Adipocyte (in vitro differentiated cells): ENCODE results near the gene SOS1.

Source experiments
- DNase-seq: peaks from one replicate; pipeline ENCODE4 v3.0.0-alpha.2; 2015; ENCODE audit warnings: low read depth
- H3K27me3 ChIP-seq: replicated peaks from 2 replicates; pipeline ENCODE4 v1.7.0; 2013; ENCODE audit warnings: mild to moderate bottlenecking, low read length, moderate library complexity; ENCODE audit not compliant: control insufficient read depth, insufficient read depth
- H3K36me3 ChIP-seq: 2 replicates; pipeline ENCODE4 v1.7.0; 2013; ENCODE audit warnings: low read length, mild to moderate bottlenecking, moderate library complexity; ENCODE audit not compliant: control insufficient read depth, insufficient read depth, severe bottlenecking
- H3K4me1 ChIP-seq: 2 replicates; pipeline ENCODE4 v1.7.0; 2013; ENCODE audit warnings: mild to moderate bottlenecking, low read length, moderate library complexity; ENCODE audit not compliant: control insufficient read depth, insufficient read depth
- H3K4me3 ChIP-seq: 2 replicates; pipeline ENCODE4 v1.7.0; 2013; ENCODE audit warnings: mild to moderate bottlenecking, low read length, moderate library complexity
- H3K9ac ChIP-seq: 2 replicates; pipeline ENCODE4 v1.7.0; 2013; ENCODE audit warnings: mild to moderate bottlenecking, low read length, moderate library complexity
- H3K9me3 ChIP-seq: 2 replicates; pipeline ENCODE4 v1.7.0; 2013; ENCODE audit warnings: mild to moderate bottlenecking, low read length, moderate library complexity; ENCODE audit not compliant: control insufficient read depth

SOS1 gene

DNA sequence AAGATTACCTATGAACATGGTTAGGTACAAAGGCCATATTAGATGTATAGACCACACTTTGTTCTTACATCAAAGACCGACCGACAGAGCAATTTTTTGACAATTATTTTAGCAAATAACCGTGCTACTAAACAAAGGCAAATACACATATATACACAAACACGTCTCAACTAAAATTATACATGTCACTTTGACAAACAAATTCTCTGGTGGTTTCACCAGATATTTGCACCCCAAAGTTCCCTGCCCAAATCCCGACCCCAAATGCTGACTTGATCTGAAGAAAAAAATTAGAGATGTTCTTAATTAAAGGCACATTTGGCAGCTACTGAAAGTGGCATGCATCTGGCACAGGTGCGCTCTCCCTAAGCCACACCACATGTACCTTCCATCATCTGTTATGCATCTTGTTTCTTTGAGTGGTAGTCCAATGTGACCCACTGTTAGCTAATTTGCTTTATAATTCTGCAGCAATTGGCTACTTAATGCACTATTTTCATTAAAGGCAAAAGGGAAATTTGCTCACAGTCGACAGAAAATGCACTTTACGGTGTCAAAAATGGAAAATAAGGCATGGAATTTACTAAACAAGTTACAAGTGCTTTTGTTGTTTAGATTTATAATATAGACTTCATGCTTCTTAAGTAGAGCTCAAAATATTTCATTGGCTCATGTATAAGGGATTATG is 139.0 kb downstream of the SOS1 start:
- Histone ChIP-seq H3K9me3 (no peaks in the 10 kb centered on the region), H3K36me3 (peaks cover 67% of the 10 kb centered on the region), H3K9ac (no peak overlapping the region), H3K4me3 (no peak overlapping the region), H3K27me3 (no peaks in the 10 kb centered on the region), H3K4me1 (no peaks in the 10 kb centered on the region)
- DNase-seq = no peak

DNA sequence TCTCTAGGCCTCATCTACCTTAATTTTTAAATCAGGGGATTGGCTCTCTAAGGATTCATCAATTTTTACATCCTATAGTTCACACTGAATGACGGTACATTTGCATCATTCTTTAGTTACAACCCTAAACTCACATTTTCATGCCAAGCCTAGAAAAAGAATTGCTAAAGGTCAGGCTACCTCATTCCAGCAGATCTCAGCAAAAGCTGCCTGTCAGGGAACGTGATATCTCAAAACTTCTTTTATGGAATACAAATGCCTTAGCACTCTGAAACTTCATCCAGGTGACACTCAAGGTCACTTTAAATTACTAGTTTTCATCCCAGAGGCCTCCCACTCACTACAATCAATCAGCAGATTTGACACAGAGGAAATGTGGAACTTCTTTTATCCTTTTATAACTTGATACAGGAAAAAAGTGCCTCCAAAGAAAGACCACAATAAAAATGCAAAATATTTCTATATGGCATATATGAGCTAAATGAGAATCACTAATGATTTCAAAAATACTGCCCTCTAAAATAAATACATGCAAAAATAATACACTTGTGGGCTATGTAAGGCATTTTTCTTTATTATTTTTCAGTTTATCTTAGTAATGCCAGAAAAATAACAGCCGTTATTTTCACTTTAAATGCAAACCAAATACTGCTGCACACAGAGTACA is 139.7 kb downstream of the SOS1 start:
- no peaks in the 10 kb centered on the region for H3K9me3 ChIP-seq
- no peaks in the 10 kb centered on the region for H3K27me3 ChIP-seq
- DNase-seq = no peak
- no peak overlapping the region for H3K4me3 ChIP-seq
- H3K9ac ChIP-seq = no peak overlapping the region
- H3K4me1 ChIP-seq = peaks cover 6% of the 10 kb centered on the region
- H3K36me3 ChIP-seq = peaks cover 61% of the 10 kb centered on the region

DNA sequence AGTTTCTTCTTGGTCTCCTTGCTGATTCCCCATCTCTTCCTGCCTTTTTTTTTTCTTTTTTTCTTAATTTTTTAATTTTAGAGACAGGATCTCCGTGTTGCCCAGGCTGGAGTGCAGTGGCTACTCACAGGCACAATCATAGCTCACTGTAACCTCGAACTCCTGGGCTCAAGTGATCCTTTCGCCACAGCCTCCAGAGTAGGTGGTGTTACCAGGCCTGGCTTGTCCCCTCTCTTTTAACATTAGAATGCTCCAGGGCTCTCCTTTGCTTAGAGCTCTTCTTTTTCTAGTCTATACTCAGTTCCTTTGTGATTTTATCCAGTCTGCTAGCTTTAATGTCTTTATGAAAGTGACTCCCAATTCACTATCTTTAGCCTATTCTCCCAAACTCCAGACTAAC is 141.9 kb downstream of the SOS1 start:
- Histone ChIP-seq H3K9ac (no peak overlapping the region), H3K4me1 (peaks cover 28% of the 10 kb centered on the region), H3K27me3 (no peaks in the 10 kb centered on the region), H3K36me3 (peaks cover 38% of the 10 kb centered on the region), H3K4me3 (no peak overlapping the region), H3K9me3 (no peaks in the 10 kb centered on the region)
- no peak for DNase-seq

DNA sequence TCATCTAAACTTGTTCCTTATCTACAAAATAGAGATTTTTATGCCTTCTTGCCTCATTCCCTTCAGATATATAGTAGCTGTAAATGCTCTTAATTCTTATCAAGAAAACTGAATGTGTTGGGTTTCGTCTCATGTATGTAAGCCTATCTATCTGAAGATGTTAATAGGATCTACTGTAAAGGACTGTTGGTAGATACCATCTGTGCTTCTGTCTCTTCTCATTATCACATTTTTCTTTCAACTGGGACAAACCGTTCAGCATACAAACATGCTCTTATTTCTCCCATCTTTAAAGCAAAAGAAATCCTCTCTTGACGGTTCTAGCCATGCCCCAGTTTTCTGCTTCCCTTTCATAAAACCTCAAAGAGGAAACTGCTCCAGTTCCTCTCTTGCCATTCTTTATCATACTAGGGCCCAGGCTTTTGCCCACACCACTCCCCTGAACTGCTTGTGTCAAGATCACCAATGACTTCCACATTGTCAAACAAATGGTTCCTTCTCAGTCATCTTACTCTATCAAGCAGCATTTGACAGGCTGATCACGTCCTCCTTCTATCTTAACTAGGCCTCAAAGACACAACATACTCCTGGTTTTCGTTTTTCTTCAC is 142.5 kb downstream of the SOS1 start:
- Histone ChIP-seq H3K27me3 (no peaks in the 10 kb centered on the region), H3K4me3 (no peak overlapping the region), H3K4me1 (peaks cover 31% of the 10 kb centered on the region), H3K9ac (no peak overlapping the region), H3K9me3 (no peaks in the 10 kb centered on the region), H3K36me3 (peaks cover 33% of the 10 kb centered on the region)
- no peak for DNase-seq

DNA sequence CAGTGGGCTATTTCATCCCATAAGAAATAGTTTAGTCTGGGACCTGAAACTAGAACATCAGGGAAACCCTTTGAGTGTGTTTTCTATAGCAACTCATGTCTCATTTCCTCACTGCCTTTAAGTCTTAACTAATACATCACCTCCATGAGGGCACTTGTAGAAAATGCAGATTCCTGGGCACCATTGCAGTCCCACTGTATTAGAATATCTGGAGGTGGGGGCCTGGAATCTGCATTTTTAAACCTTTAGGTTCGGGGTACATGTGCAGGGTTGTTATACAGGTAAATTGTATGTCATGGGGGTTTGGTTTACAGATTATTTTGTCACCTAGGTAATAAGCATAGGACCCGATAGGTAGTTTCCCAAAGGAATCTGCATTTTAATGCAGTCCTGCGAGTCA is 143.8 kb downstream of the SOS1 start:
- no peaks in the 10 kb centered on the region for H3K9me3 ChIP-seq
- peaks cover 21% of the 10 kb centered on the region for H3K36me3 ChIP-seq
- DNase-seq = no peak

GRCh38 chr2:38975042-38975441 is 145.8 kb downstream of the SOS1 start:
- Histone ChIP-seq H3K9me3 (no peaks in the 10 kb centered on the region), H3K4me3 (no peak overlapping the region), H3K27me3 (no peaks in the 10 kb centered on the region), H3K4me1 (peaks cover 36% of the 10 kb centered on the region), H3K36me3 (peaks cover 5% of the 10 kb centered on the region), H3K9ac (no peak overlapping the region)
- DNase-seq = no peak

More for the DNA sequence above, 143.8 kb downstream of the SOS1 start:
- H3K4me1 ChIP-seq = peaks cover 36% of the 10 kb centered on the region
- no peak overlapping the region for H3K4me3 ChIP-seq
- H3K9ac ChIP-seq = no peak overlapping the region
- no peaks in the 10 kb centered on the region for H3K27me3 ChIP-seq

- no peaks in the 10 kb centered on the region for H3K36me3 ChIP-seq
- no peak for DNase-seq
- peaks cover 36% of the 10 kb centered on the region for H3K4me1 ChIP-seq
- no peak overlapping the region for H3K9ac ChIP-seq
- no peaks in the 10 kb centered on the region for H3K27me3 ChIP-seq
- no peak overlapping the region for H3K4me3 ChIP-seq
- H3K9me3 ChIP-seq = no peaks in the 10 kb centered on the region
Observed at GRCh38 chr2:38973266-38973665, 147.6 kb downstream of the SOS1 start.

DNA sequence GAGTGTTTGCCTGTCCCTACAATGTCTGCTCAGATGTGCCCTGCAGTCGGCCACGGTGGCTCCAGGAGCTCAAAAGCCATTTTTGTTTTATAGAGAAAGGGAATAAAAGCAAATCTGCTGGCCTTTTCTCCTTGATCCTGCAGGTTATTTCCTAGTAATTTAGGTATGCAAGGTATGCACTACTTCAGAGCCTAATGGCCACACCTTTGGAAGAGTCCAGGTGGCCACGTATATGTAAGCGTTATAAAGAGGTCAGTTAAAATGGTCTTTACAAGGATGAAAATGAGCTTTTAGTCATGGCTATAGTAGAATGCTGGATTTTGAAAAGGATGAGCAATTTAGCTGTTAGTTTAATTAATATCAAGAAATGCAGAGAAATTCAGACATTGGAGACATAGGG is 149.5 kb downstream of the SOS1 start:
- H3K9me3 ChIP-seq = no peaks in the 10 kb centered on the region
- H3K4me3 ChIP-seq = no peak overlapping the region
- peaks cover 32% of the 10 kb centered on the region for H3K4me1 ChIP-seq
- no peak overlapping the region for H3K9ac ChIP-seq
- no peaks in the 10 kb centered on the region for H3K27me3 ChIP-seq
- no peak for DNase-seq
- no peaks in the 10 kb centered on the region for H3K36me3 ChIP-seq

GRCh38 chr2:38968021-38968420 is 152.8 kb downstream of the SOS1 start:
- no peak for DNase-seq
- H3K4me1 ChIP-seq = peaks cover 2% of the 10 kb centered on the region
- no peaks in the 10 kb centered on the region for H3K27me3 ChIP-seq
- no peaks in the 10 kb centered on the region for H3K9me3 ChIP-seq
- H3K4me3 ChIP-seq = no peak overlapping the region
- H3K9ac ChIP-seq = no peak overlapping the region
- H3K36me3 ChIP-seq = no peaks in the 10 kb centered on the region

DNA sequence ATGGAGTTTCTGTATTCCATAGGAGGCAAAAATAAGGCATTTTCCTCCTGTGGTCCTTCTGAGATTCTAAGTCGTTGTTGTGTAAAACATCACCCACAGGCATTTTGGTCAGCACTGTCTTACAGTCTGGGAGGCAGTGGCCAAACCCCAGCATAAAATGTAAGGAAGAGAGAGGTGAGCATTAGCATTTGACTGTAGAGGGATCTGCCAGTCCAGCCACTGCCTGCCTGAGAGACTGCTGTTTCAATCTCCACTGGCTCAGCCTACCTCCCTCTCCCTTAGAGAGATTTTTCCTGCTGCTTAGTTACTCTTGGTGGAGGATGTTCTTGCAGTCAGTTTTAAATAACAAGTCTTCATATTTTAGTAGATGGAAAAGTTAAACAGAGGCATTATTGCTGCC is 154.2 kb downstream of the SOS1 start:
- DNase-seq = no peak
- Histone ChIP-seq H3K36me3 (no peaks in the 10 kb centered on the region), H3K4me1 (no peaks in the 10 kb centered on the region), H3K27me3 (no peaks in the 10 kb centered on the region), H3K9me3 (no peaks in the 10 kb centered on the region), H3K4me3 (no peak overlapping the region), H3K9ac (no peak overlapping the region)

- Histone ChIP-seq H3K9ac (no peak overlapping the region), H3K9me3 (no peaks in the 10 kb centered on the region), H3K4me3 (no peak overlapping the region), H3K4me1 (no peaks in the 10 kb centered on the region), H3K27me3 (no peaks in the 10 kb centered on the region), H3K36me3 (no peaks in the 10 kb centered on the region)
- no peak for DNase-seq
Observed at GRCh38 chr2:38966006-38966405, 154.8 kb downstream of the SOS1 start.
